IMR-90 (cell line): ENCODE measurements around the gene PITPNM3. TPM values are rescaled to one million over a fixed set of nuclear protein-coding genes. Genes with fewer than 3 reads are reported as not detected.

Experiments
- ATAC-seq: fragments of 200-7000 bp; cut with Tn5 transposase; 2 replicates; pipeline ENCODE4 v1.9.1; 2020; ENCODE audit warnings: low read depth, mild to moderate bottlenecking, moderate library complexity
- BruUV-seq: library from RNA; stranded (reverse); fragments of 400-500 nt; replicated peaks from 2 replicates; lab custom pipeline; 2021; lab: Mats Ljungman, UMichigan
- CTCF ChIA-PET: fragments of 300-600 bp; formaldehyde crosslinking; extraction: SDS; loops from one replicate; lab custom pipeline; 2021; ENCODE audit warnings: antibody characterized with exemption; lab: Yijun Ruan, JAX
- POLR2A ChIA-PET: fragments of 300-600 bp; sonication (Branson Sonifier 250); formaldehyde crosslinking; loops from one replicate; lab custom pipeline; 2022; ENCODE audit warnings: antibody characterized with exemption; ENCODE audit not compliant: unreplicated experiment; lab: Charles Lee
- DNase-seq: peaks from one replicate; pipeline ENCODE4 v3.0.0; 2013
- H2AFZ ChIP-seq: replicated peaks from 2 replicates; pipeline ENCODE3; 2013; ENCODE audit warnings: low read length, mild to moderate bottlenecking; ENCODE audit not compliant: poor library complexity
- H2AK5ac ChIP-seq: 2 replicates; pipeline ENCODE4 v1.6.1; 2013; ENCODE audit warnings: low read depth, low read length, inconsistent platforms
- H2AK9ac ChIP-seq: replicated peaks from 2 replicates; pipeline ENCODE3; 2013; ENCODE audit warnings: mild to moderate bottlenecking, low read depth, low read length, moderate library complexity; ENCODE audit not compliant: poor library complexity
- H2BK120ac ChIP-seq: 2 replicates; pipeline ENCODE4 v1.6.1; 2013; ENCODE audit warnings: low read depth, low read length, inconsistent platforms
- H2BK15ac ChIP-seq: 3 replicates; pipeline ENCODE4 v1.6.1; 2013; ENCODE audit warnings: low read depth, low read length, inconsistent platforms
- H2BK20ac ChIP-seq: 2 replicates; pipeline ENCODE4 v1.6.1; 2013; ENCODE audit warnings: low read depth, mild to moderate bottlenecking, inconsistent platforms, low read length, moderate library complexity
- H2BK5ac ChIP-seq: 2 replicates; pipeline ENCODE4 v1.6.1; 2013; ENCODE audit warnings: mild to moderate bottlenecking, low read depth, low read length, inconsistent platforms; ENCODE audit not compliant: poor library complexity, severe bottlenecking
- H3K14ac ChIP-seq: replicated peaks from 2 replicates; pipeline ENCODE4 v1.6.1; 2013; ENCODE audit warnings: low read depth, low read length, inconsistent platforms
- H3K18ac ChIP-seq: 2 replicates; pipeline ENCODE4 v1.6.1; 2013; ENCODE audit warnings: low read depth, low read length, control low read depth
- H3K23ac ChIP-seq: 2 replicates; pipeline ENCODE4 v1.6.1; 2013; ENCODE audit warnings: low read depth, low read length, inconsistent platforms
- H3K27ac ChIP-seq: 2 replicates; pipeline ENCODE4 v1.5.1; 2013; ENCODE audit warnings: mild to moderate bottlenecking, control low read depth, low read length; ENCODE audit not compliant: insufficient read depth
- H3K27me3 ChIP-seq: 2 replicates; pipeline ENCODE4 v1.6.1; 2013; ENCODE audit warnings: low read length; ENCODE audit not compliant: control insufficient read depth, insufficient read depth
- H3K36me3 ChIP-seq: 2 replicates; pipeline ENCODE4 v1.6.1; 2013; ENCODE audit warnings: low read length, mixed read lengths; ENCODE audit not compliant: control insufficient read depth, insufficient read depth
- H3K4ac ChIP-seq: 2 replicates; pipeline ENCODE4 v1.6.1; 2013; ENCODE audit warnings: low read depth, low read length, inconsistent platforms
- H3K4me1 ChIP-seq: 2 replicates; pipeline ENCODE4 v1.6.1; 2013; ENCODE audit warnings: low read length, mixed read lengths; ENCODE audit not compliant: control insufficient read depth, insufficient read depth
- H3K4me2 ChIP-seq: 2 replicates; pipeline ENCODE4 v1.6.1; 2013; ENCODE audit warnings: low read depth, mild to moderate bottlenecking, control low read depth, low read length, moderate library complexity
- H3K4me3 ChIP-seq: 2 replicates; pipeline ENCODE4 v1.5.1; 2013; ENCODE audit warnings: low read depth, mild to moderate bottlenecking, control low read depth, low read length, moderate library complexity; ENCODE audit not compliant: insufficient read depth
- H3K56ac ChIP-seq: 2 replicates; pipeline ENCODE4 v1.6.1; 2013; ENCODE audit warnings: low read length, inconsistent platforms; ENCODE audit not compliant: insufficient read depth; ENCODE audit errors: extremely low read depth
- H3K79me1 ChIP-seq, 2 experiments: 2 replicates each; pipeline ENCODE4 v1.6.1; 2013; ENCODE audit warnings: low read length in 2 of 2, inconsistent platforms in 1 of 2, low read depth in 1 of 2
- H3K9ac ChIP-seq: 2 replicates; pipeline ENCODE4 v1.6.1; 2013; ENCODE audit warnings: low read depth, low read length, control low read depth
- H3K9me1 ChIP-seq: 2 replicates; pipeline ENCODE4 v1.6.1; 2013; ENCODE audit warnings: low read length, inconsistent platforms; ENCODE audit not compliant: insufficient read depth
- H3K9me3 ChIP-seq: 2 replicates; pipeline ENCODE4 v1.6.1; 2013; ENCODE audit warnings: low read length; ENCODE audit not compliant: control insufficient read depth, insufficient read depth
- H4K20me1 ChIP-seq: 2 replicates; pipeline ENCODE4 v1.6.1; 2013; ENCODE audit warnings: low read length, inconsistent platforms; ENCODE audit not compliant: insufficient read depth
- H4K5ac ChIP-seq: 2 replicates; pipeline ENCODE4 v1.6.1; 2013; ENCODE audit warnings: mild to moderate bottlenecking, low read depth, low read length, control low read depth
- H4K8ac ChIP-seq, 2 experiments: 2 replicates each; pipeline ENCODE4 v1.6.1; 2013; ENCODE audit warnings: low read depth in 2 of 2, low read length in 2 of 2, control low read depth in 1 of 2, inconsistent platforms in 1 of 2
- H4K91ac ChIP-seq: 2 replicates; pipeline ENCODE4 v1.6.1; 2013; ENCODE audit warnings: low read depth, low read length, inconsistent platforms; ENCODE audit not compliant: insufficient read depth
- USF2 ChIP-seq: fragments of 150-350 bp; IDR thresholded peaks from 2 replicates; pipeline ENCODE4 v1.6.1; 2017; ENCODE audit warnings: mild to moderate bottlenecking, antibody characterized with exemption, low read length, low read depth
- WGBS, 2 experiments: methylation state at CpG; one replicate each; pipeline versions ENCODE4 v1.1.5 to v1.1.7; 2013; ENCODE audit warnings: missing lambda C conversion rate in 2 of 2; ENCODE audit not compliant: insufficient read length in 1 of 2; ENCODE audit errors: extremely low coverage in 2 of 2; 5-methylcytosine and 5-hydroxymethylcytosine counted together
- dilution Hi-C: fragments of 300-500 bp; cut with HindIII; formaldehyde crosslinking; loops from one replicate; pipeline ENCODE4 v1.14.3; 2018; ENCODE audit warnings: low sequenced_read_pairs; ENCODE audit not compliant: unreplicated experiment
- in situ Hi-C: fragments of 300-500 bp; cut with MboI; formaldehyde crosslinking; loops from 3 replicates; pipeline ENCODE4 v1.14.3; 2019; ENCODE audit warnings: low sequenced_read_pairs, inconsistent platforms, mixed read lengths
- intact Hi-C: fragments of 100-400 bp; cut with micrococcal nuclease; formaldehyde crosslinking; loops from 2 replicates; pipeline ENCODE4 v1.10.0; 2022
- polyA plus RNA-seq, 3 experiments: library from polyadenylated mRNA; depleted of rRNA; stranded (reverse); fragments of >200 nt; gene quantifications; 2 replicates each; pipeline ENCODE4 v1.2.3, GENCODE V29; 2012; ENCODE audit warnings: low replicate concordance in 1 of 3
- total RNA-seq: library from RNA; depleted of rRNA; stranded (reverse); fragments of >200 nt; gene quantifications from 2 replicates; pipeline ENCODE4 v1.2.3, GENCODE V29; 2012
- TF ChIP-seq, protein P1 (sequence below): conservative IDR thresholded peaks from 2 replicates; pipeline ENCODE4 v1.5.1; 2012; ENCODE audit warnings: mild to moderate bottlenecking, low read depth, low read length, improper control_type of control experiment

PITPNM3 gene
- total and polyA plus RNA-seq, 2 of the 4 experiments (the other 2 are of a cell fraction), result 0.54 to 1.7 TPM

DNA sequence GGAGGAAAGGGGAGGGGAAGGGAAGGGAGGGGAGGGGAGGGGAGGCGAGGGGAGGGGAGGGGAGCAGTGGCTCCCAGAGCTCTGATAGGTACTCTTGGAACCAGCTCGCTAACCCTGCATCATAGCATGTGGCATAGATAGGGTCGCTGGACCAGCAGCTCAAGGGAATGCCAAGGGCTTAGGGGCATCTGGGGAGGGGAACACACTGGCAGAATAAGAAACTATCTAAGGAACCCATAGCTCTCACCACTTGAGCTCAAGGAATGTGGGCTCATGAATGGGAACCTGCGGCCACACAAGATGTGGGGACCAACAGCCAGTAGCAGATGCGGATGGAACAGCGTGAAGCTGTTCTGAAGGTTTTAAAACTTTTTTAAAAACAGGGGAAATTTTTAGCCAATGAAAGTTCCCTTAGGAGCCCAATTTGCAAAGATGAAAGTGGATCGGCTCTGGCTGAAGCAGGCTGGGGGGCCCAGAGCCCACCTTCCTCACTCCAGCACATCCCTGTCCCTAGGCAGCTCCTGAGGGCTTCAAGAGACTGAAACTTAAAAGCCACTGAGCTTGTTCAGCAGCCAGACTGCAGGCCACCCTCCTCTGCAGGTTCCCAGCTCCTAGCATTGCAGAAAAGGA is 65.2 kb downstream of the PITPNM3 start:
- no peak overlapping the region for H4K8ac ChIP-seq
- no peak overlapping the region; the same call in 2 of the 3 replicates for H2BK15ac ChIP-seq
- peaks cover 3% of the 10 kb centered on the region; the same call in 1 of the 2 replicates for H3K9me1 ChIP-seq
- intact Hi-C loops, result no loop called here
- no CpG with 5 or more reads among the region's 7 CpGs for WGBS, 2 experiments
- no peak overlapping the region for H2AK5ac ChIP-seq
- H2BK5ac ChIP-seq, result no peak overlapping the region
- ATAC-seq (no peak), DNase-seq (no peak)
- H2BK20ac ChIP-seq, result peak overlapping the region; percentile 38; the same call in 1 of the 2 replicates
- H3K4me3 ChIP-seq, result no peak overlapping the region
- in situ Hi-C loops, result no loop called here
- no peak overlapping the region for H4K5ac ChIP-seq
- H3K9ac ChIP-seq, result no peak overlapping the region
- no peaks in the 10 kb centered on the region for H3K79me1 ChIP-seq
- no peaks in the 10 kb centered on the region for H3K36me3 ChIP-seq
- H4K20me1 ChIP-seq, result no peaks in the 10 kb centered on the region
- no peak overlapping the region for H2AK9ac ChIP-seq
- H2AFZ ChIP-seq, result no peak overlapping the region
- ChIA-PET CTCF (interaction anchor here (0.6 to 1.1 kb wide), 2 partner anchors 18 to 57 kb away, joined by 3 read pairs; no protein-coding TSS in a partner anchor), POLR2A (no interaction called here)
- peaks cover 9% of the 10 kb centered on the region; the same call in 1 of the 2 replicates for H3K27me3 ChIP-seq
- peak overlapping the region; percentile 32 for H3K27ac ChIP-seq
- no peak overlapping the region for H3K18ac ChIP-seq
- H3K56ac ChIP-seq, result no peak overlapping the region
- peak overlapping the region; percentile 42; the same call in 1 of the 2 replicates for H2BK120ac ChIP-seq
- TF ChIP-seq USF2, result no peak
- TF ChIP-seq, protein P1, sequence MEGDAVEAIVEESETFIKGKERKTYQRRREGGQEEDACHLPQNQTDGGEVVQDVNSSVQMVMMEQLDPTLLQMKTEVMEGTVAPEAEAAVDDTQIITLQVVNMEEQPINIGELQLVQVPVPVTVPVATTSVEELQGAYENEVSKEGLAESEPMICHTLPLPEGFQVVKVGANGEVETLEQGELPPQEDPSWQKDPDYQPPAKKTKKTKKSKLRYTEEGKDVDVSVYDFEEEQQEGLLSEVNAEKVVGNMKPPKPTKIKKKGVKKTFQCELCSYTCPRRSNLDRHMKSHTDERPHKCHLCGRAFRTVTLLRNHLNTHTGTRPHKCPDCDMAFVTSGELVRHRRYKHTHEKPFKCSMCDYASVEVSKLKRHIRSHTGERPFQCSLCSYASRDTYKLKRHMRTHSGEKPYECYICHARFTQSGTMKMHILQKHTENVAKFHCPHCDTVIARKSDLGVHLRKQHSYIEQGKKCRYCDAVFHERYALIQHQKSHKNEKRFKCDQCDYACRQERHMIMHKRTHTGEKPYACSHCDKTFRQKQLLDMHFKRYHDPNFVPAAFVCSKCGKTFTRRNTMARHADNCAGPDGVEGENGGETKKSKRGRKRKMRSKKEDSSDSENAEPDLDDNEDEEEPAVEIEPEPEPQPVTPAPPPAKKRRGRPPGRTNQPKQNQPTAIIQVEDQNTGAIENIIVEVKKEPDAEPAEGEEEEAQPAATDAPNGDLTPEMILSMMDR, result no peak
- dilution Hi-C loops, result no loop called here
- H3K4me2 ChIP-seq, result no peak overlapping the region
- H3K4me1 ChIP-seq, result peaks cover 5% of the 10 kb centered on the region
- H3K14ac ChIP-seq, result no peak overlapping the region
- no peak overlapping the region for H3K23ac ChIP-seq
- no peaks in the 10 kb centered on the region for H3K9me3 ChIP-seq
- BruUV-seq, result no TSS peak
- no peak overlapping the region; the same call in 1 of the 2 replicates for H3K4ac ChIP-seq
- H4K91ac ChIP-seq, result no peak overlapping the region; the same call in 1 of the 2 replicates
